GM18907 (cell line): ENCODE measurements around the gene BBOX1.
A peak's percentile ranks its signal among the peaks of the same experiment; 100 is the strongest.
"Not testable (repeated sequence)": the region's sequence is repeated elsewhere in the genome, so short reads cannot be mapped to it uniquely, and the experiment has no call there.

ENCODE experiments used
- ATAC-seq: cut with Tn5 transposase; IDR thresholded peaks from one replicate; pipeline ENCODE4 v1.9.1; 2021; ENCODE audit warnings: mild to moderate bottlenecking, moderate library complexity; ENCODE audit not compliant: unreplicated experiment

BBOX1 gene

DNA sequence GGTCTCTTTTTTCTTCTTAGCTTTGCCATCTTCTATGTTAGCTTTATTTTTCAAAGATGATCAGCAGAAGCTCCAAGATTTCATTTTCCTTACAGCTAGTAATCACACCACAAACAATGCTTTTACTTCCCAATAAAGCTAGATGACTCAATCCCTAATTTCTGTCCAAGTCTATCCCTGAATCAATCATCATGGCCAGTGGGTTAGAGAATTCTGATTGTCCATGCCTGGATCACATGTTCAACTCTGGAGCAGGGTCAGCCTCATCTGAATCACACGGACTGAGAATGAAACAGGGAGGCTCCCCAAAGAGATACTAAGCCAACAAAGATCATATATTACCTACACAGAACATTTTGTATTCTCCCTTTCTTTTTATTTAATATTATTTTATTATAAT is 79.6 kb downstream of the BBOX1 start:
- ATAC-seq = no peak

DNA sequence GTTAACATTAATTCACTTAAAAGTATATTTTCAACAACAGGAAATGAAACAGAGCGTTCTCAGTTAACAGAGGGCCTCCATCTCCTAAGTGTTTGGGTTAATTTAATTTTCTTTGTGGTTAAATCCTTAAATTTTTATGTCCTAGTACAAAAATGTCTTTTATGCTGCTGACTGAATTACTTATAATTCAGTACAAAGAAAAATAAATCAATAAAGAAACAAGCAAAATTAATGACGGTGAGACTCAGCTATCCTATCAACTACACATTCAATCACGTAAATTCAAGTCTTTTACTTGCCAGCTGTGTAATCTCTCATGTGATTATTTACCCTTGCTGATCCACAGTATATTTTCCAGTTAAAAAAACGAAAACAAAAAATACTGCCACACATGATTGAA is 81.4 kb downstream of the BBOX1 start:
- ATAC-seq = no peak

DNA sequence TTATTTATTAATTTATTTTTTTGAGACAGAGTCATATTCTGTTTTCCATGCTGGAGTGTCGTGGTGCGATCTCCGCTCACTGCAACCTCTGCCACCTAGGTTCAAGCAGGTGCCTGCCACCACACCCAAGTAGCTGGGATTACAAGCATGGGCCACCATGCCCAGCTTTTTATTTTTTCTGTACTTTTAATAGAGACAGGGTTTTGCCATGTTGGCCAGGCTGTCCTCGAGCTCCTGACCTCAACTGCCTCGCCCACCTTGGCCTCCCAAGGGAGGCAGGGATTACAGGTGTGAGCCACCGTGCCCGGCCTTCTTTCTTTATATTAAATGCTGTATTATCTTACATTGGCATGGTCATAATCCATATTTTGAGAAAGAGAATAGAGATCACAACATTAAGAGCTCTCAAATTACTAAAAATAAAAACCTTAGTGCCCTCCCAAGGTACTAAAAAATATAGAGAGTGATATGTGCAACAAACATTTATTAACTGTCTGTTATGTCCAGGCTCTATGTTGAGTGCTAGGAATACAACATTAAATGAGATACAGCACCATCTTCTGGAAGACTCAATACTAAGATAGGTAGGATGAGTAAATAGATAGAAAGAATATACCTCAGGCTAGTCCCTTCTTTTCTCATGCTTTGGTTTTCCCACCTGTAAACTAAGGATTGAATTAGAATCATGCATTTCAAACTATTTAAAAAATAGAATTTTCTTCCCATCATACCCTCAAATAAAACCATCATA is 84.1 kb downstream of the BBOX1 start:
- ATAC-seq = no peak

DNA sequence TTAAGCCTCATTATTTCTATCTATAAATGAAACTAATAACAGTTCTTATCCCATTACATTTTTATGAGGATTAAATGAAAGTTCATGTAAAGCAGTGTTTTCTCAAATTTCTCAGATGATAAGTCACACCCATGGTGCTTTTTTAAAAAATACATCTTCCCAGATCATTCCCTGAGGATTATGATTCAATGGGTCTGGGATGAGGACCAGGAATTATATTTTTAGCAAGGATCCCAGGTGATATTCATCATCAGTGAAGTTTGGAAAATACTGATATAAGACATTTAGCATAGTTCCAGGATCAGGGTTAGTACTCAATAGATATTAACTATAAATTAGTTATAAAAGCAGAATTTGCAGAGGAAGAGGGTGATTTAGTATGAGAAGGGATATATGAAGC is 89.1 kb downstream of the BBOX1 start:
- no peak for ATAC-seq

DNA sequence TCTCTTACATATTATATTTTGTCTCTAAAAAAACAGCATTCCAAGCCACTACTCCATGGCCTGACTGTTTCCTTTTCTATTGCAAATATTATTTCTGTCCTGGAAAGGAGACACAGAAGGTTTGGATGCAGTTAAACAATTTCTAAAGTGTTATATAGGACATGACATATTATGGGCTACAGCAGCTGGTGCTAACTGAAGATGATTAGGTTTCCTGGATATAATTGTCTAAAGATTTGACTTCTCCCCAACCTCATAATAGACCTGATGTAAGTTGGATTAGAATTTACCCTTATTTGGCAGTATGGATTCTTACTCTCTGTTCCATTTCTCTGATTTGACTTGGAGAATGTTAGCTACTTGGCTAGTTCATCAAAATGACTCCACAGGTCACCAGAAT is 90.2 kb downstream of the BBOX1 start:
- no peak for ATAC-seq

DNA sequence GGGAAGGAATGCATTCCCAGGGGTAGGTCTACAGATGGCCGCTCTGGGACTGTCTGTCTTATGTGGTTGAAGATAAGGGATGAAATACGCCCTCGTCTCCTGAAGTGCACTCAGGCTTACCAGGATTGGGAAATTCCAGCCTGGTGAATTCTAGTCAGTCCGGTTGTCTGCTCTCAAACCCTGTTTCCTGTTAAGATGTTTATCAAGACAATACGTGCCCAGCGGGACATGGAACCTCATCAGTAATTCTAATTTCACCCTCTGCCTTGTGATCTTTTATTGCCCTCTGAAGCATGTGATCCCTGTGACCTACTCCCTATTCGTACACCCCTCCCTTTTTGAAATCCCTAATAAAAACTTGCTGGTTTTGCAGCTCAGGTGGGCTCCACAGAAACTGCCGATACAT is 95.3 kb downstream of the BBOX1 start:
- ATAC-seq = not testable (repeated sequence)

DNA sequence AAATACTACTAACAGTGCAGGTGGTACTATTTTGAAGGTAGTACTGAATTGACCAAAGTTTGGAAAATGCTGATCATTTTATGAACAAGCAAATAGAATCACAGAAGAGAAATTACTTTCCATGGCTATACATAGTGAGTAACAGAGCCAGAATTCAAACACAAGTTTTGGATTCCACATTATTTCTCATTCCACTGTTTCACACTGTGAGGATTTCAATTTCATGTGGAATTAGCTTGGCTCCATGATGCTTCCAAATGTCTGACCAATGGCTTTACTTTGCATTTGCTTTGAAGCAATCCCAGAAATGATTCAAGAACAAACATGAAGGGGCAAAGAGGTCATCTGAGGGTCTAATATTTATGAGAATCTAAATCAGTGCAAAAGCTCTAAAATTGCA is 98.1 kb downstream of the BBOX1 start:
- ATAC-seq = no peak

DNA sequence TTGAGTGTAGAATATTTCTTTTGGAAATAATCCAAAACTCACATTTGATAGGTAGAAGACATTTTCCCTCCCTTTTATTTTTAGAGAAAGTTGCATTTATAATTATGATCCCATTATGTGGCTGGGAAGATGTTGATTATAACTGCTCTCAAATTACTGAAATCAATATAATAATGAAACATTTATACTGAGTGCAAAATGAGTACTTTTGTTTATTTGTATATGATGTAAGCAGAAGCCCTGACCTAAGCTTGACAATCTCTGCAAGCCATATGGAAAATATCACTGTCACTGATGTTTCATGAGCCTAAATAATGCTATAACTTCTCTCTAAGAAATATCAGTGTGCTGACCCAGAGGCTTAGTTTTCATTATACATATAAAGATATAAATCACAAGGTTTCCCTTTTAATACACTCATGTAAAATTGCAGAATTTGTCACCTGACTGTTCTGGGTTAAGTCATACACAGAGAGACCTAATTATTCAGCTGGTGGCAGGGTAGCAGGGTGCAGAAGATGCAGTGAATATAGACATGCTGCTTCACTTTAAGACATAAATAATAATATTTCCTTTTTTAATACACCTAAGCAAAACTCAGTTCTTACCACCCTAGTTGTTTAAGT is 99.2 kb downstream of the BBOX1 start:
- ATAC-seq = no peak

DNA sequence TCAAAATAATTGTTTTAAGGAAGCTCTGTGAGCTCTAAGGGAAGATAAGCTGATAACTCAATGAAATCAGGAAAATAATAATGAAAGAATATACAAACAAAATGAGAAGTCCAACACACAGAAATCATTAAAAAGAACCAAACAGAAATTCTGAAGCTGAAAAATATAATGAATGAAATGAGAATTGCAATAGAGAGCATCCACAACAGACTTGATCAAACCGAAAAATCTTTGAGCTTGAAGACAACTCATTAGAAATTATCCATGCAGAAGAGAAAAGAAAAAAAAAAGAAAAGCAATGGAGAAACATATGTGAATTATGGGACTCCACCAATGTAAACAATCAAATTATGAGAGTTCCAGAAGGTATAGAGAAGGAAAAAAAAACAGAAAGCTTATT is 101.0 kb downstream of the BBOX1 start:
- ATAC-seq = no peak

DNA sequence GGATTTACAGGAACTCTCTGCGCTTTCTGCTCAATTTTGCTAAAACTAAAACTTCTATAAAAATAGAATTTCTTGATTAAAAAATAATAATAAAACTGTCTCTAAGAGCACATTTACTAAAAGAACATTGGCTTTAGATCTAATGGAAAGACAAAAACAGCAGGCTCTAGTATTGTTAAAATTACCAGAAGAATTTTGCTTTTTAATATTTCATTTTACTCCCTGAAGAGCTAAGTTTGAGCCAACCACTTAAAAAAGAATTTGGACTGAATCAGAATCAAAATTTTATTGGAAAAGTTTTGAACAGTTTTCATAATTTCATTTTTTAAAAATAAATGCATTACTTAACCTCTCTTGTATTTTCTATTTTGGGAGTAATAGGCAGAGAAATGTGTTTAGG is 107.3 kb downstream of the BBOX1 start:
- ATAC-seq = no peak

DNA sequence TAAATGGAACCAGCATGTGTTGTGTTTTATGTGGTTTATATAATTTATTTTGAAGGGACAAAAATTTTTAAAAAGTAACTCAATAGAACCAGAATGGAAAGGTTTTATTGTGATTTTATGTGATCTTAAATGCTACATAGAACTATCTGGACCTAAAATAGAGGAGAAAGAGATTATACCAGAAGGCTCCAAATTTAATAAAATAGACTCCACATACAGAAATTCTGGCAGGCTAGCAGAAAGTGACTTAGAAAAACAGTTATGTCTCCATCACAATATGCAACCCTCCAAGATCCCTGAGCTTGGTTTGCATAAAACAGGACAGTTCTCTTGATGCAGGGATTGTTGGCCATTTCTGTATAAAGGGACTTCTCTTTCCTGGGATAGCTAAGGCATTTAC is 107.9 kb downstream of the BBOX1 start:
- ATAC-seq = no peak

DNA sequence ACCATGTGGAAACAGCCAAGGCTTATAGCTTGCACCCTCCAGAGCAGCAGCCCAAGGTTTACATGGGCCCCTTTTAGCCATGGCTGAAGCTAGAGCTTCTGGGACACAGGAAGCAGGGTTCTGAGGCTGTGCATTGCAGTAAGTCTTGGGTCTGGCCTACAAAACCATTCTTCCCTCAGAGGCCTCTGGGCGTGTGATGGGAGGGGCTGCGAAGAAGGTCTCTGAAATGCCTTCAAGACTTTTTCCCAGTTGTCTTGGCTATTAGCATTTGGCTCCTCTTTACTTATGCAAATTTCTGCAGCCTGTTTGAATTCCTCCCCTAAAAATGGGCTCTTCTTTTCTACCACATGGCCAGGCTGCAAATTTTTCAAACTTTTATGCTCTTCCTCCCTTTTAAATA is 109.5 kb downstream of the BBOX1 start:
- ATAC-seq = no peak

DNA sequence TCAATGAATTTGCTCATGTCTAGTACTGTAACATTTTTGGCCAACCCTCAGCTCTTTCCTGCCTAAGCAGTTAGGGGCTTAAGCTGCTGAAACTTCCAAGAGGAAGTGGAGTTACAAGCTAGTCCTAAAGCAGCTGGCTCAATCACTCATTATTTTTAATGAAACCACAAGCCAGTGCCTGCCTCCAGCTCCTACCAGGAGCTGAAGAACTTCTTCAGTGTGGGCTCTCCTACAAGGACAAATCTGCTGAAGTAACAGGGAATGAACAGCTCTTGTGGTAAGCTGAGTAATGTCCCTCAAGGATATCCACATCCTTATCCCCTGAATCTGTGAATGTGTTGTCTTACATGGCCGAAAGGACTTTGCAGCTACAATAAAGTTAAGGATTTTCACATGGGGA is 112.5 kb downstream of the BBOX1 start:
- no peak for ATAC-seq

DNA sequence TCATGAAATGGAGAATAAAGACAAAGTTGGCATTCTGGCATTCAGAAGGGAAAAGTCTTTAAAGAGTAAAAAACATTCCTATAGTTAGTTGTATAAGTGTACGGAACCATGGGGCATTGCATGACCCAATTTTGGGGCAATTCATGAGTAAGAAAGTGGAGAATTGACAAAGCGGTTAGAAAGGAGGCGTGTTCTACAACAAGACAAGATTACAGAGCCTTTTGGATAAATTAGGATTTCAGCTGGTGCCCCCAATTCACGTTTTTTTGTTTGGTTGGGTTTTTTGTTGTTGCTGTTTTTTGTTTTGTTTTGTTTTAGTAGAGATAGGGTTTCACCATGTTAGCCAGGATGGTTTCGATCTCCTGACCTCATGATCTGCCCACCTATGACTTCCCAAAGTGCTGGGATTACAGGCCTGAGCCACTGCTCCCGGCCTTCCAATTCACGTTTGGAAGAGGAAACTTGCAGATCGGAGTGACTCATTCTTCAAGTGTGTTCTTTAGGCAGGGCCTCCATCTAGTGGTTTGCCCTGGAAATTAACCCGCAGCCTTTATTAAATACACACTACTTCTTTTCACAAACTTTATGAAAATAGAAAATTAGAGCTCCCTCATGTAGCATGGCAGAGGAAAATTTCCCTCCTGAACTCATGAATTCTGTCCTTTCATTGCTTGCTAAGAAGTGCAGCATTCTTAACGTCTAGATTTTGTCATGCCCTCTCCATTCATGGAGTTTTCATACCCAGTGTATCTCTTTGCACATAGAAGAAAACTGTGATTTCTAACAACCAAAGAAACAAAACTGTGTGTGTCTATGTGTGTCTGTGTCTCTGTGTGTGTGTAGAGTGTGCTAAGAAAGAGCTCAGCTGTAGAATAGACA is 118.1 kb downstream of the BBOX1 start:
- peak; percentile 87 for ATAC-seq

DNA sequence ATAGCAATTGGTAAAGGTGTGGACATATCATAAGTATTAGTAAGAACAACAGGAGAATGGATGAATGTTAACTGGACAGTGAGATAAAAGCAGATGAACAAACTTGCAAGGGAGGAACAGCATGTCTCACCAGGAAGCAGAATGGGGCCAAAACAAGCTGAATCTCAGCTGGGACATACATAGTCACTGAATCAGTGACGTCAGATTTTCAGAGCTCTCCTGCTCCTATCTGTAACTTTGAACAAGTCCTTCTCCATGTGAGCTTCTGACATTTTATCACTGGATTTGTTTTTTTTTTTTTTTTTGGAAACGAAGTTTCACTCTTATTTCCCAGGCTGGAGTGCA is 118.7 kb downstream of the BBOX1 start:
- ATAC-seq = no peak

DNA sequence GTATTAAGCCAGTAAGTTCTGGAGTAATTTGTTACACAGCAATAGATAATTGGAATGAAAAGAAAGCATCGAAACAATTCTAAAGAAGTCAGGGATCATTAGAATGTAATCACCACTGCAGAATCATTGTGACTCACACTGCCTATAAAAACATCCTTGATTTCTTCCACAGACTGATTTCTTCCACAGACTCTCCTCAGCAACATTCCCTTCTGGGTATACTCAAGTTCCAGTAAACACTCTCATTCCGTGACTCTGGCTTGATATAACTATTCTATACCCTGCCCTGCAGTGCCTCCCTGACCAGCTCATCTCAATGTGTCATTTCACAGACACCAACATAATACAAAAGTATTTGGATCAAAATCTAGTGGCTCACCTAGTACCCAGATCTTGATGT is 120.5 kb downstream of the BBOX1 start:
- ATAC-seq = no peak

DNA sequence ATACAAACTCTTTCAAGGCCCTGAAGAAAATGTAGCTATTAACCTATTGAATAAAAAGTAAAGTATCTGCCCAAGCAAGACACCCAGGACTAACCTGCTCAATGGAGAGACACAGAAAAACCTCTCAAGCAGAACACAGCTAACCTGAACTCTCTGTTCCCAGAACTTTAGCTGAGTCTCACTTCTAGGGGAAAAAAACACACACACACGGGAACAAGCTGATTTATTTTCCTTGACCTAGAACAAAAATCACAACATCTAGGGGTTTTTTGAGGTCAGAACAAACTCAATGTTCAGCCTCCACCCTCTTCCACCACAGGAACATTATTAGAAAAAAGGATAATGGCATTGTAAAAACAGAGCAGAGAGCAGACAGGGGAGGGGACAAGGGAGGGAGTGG is 121.6 kb downstream of the BBOX1 start:
- ATAC-seq = no peak

DNA sequence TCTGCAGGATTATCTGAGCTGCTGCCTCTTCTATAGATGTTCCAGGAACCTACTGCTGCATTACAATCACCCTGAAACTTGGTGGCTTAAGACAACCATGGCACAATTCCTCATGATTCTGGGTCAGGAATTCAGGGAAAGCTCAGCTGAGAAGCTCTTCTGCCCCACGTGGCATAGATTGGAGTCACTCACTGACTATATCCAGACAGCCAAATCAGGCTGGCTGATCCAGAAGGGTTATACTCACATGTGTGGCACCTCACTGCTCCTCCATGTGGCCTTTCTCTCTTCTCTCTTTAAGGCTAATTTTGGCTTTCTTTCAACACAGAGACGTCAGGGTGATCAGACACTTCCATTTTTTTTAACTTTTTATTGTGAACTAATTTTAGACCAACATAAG is 125.5 kb downstream of the BBOX1 start:
- ATAC-seq = no peak

DNA sequence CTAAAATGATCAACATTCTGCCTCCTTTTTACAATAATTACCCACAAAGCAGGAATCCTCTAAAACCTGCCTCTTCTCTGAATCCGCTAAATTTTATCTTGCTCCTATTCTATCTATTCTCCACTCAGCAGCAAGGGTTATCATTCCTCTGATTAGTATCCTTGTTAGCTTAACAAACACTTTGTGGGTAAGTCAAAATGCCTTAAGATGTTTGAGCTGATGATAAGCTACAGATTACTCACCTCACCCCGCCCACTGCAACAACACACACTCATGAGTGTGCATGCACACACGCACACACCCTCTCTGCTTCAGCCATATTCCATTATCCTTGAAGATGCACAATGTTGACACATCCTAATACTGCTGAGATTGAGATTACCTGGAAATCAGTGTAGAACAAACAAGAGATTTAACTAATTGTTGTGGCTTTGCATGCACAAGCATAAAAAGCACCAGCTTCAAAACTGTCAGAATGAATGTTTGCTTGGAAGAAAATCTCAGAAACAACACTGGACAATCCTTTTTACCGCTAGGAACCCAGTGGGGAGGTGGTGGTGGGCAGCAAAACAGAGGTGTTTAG is 130.9 kb downstream of the BBOX1 start:
- no peak for ATAC-seq

DNA sequence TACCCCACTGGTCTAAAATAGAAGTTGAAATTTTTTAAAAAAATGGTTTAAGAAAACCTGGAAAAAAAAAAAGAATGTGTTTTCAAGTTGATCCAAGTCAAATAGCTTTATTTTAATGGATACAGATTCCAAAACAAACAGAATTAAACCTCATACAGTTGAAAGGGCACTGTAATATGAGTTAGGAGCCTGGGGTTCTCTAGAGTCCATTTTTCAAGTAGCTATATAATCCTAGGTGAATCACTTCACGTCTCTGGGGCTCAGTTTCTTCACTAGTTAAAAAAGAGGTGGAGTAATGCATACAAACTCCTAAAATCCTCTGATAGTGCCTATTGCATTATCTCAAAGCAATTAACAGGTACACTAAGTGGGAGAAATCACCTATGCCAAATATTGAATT is 132.9 kb downstream of the BBOX1 start:
- ATAC-seq = no peak

DNA sequence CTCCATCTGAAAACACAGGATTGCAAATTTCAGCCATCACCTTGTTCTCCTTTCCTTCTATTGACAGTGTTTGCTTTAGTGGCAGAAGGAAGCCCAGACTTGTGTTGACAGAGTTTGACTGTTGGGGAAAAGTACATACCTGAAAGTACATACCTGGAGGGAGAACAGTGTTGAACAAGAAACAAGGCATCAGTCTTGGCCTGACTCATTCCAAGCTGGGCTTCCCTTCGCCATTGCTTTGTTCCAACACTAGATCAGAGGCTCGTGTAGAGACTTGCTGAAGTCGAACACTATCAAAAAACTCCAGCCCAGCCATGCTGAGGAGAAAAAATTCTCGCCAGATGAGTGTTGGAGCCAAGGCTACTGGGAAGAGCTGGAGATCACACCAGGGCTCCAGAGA is 133.4 kb downstream of the BBOX1 start:
- ATAC-seq = no peak
